Panc1 (cell line): Measurements from ENCODE around the gene ZNF92.

Experiments used
- CTCF ChIP-seq: fragments of 450-650 bp; IDR thresholded peaks from 2 replicates; pipeline ENCODE4 v1.5.1; 2017; ENCODE audit warnings: mild to moderate bottlenecking
- POLR2AphosphoS5 ChIP-seq: IDR thresholded peaks from 2 replicates; pipeline ENCODE4 v1.6.1; 2012; ENCODE audit warnings: mild to moderate bottlenecking, low read depth, low read length, moderate library complexity
- SIN3A ChIP-seq: IDR thresholded peaks from 2 replicates; pipeline ENCODE4 v1.6.1; 2012; ENCODE audit warnings: low read depth, mild to moderate bottlenecking, low read length, moderate library complexity, borderline replicate concordance; ENCODE audit not compliant: insufficient read depth
- TCF7L2 ChIP-seq: IDR thresholded peaks from 2 replicates; pipeline ENCODE4 v1.6.1; 2011; ENCODE audit warnings: mild to moderate bottlenecking, low read depth, low read length, inconsistent platforms

DNA sequence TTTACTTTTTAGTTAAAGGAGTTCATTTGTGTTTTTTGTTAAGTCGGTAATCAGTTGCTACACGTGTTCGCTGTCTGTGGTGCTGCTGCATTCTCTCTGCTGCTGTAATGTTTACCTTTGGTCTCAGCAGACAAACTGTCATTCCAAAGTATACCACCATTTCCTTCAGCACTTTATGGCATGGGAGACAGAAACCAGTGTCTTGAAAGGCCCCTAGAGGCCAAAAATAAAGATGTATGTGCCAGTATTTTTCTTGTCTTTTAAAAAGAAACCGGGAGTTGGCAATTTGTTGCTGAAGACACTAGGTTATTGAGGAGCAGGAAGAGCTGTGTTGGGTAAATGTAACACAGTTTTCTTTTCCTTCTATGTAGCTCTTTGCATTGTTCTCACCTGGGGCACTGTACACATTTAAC lies 24.1 kb downstream of the ZNF92 start:
- TF ChIP-seq CTCF: no peak
- no peak for TF ChIP-seq POLR2AphosphoS5
- TF ChIP-seq SIN3A: no peak
- no peak for TF ChIP-seq TCF7L2
